Measurements from ENCODE around the gene PHACTR1. TPM values are rescaled to one million over a fixed set of nuclear protein-coding genes. Genes with fewer than 3 reads are reported as not detected.
A peak's percentile ranks its signal among the peaks of the same experiment; 100 is the strongest.

The PHACTR1 gene
- total RNA-seq, 1 experiment from 2014 or later = 0.05 TPM

GRCh38 chr6:13228264-13229204 is 512.0 kb downstream of the PHACTR1 start:
- TF ChIP-seq, protein P1, sequence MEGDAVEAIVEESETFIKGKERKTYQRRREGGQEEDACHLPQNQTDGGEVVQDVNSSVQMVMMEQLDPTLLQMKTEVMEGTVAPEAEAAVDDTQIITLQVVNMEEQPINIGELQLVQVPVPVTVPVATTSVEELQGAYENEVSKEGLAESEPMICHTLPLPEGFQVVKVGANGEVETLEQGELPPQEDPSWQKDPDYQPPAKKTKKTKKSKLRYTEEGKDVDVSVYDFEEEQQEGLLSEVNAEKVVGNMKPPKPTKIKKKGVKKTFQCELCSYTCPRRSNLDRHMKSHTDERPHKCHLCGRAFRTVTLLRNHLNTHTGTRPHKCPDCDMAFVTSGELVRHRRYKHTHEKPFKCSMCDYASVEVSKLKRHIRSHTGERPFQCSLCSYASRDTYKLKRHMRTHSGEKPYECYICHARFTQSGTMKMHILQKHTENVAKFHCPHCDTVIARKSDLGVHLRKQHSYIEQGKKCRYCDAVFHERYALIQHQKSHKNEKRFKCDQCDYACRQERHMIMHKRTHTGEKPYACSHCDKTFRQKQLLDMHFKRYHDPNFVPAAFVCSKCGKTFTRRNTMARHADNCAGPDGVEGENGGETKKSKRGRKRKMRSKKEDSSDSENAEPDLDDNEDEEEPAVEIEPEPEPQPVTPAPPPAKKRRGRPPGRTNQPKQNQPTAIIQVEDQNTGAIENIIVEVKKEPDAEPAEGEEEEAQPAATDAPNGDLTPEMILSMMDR (IDR thresholded peaks at IDR 0.05) = no peak
- TF ChIP-seq POLR2AphosphoS5 (IDR thresholded peaks at IDR 0.05; ENCODE audit: low read depth, low read length) (no peak), SIN3A (IDR thresholded peaks at IDR 0.05; ENCODE audit: borderline replicate concordance, insufficient read depth, low read depth, low read length) (no peak), TCF7L2 (IDR thresholded peaks at IDR 0.05; ENCODE audit: low read depth, low read length) (no peak)
- TF ChIP-seq, protein P2, sequence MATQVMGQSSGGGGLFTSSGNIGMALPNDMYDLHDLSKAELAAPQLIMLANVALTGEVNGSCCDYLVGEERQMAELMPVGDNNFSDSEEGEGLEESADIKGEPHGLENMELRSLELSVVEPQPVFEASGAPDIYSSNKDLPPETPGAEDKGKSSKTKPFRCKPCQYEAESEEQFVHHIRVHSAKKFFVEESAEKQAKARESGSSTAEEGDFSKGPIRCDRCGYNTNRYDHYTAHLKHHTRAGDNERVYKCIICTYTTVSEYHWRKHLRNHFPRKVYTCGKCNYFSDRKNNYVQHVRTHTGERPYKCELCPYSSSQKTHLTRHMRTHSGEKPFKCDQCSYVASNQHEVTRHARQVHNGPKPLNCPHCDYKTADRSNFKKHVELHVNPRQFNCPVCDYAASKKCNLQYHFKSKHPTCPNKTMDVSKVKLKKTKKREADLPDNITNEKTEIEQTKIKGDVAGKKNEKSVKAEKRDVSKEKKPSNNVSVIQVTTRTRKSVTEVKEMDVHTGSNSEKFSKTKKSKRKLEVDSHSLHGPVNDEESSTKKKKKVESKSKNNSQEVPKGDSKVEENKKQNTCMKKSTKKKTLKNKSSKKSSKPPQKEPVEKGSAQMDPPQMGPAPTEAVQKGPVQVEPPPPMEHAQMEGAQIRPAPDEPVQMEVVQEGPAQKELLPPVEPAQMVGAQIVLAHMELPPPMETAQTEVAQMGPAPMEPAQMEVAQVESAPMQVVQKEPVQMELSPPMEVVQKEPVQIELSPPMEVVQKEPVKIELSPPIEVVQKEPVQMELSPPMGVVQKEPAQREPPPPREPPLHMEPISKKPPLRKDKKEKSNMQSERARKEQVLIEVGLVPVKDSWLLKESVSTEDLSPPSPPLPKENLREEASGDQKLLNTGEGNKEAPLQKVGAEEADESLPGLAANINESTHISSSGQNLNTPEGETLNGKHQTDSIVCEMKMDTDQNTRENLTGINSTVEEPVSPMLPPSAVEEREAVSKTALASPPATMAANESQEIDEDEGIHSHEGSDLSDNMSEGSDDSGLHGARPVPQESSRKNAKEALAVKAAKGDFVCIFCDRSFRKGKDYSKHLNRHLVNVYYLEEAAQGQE (IDR thresholded peaks at IDR 0.05; ENCODE audit: insufficient read depth in 1 of 2, low read depth in 2 of 2, low read length in 1 of 2) = no peak
- BruUV-seq (replicated peaks) = no TSS peak
- Histone ChIP-seq H3K4me1 (ENCODE audit: control insufficient read depth, insufficient read depth, low read length) (no peaks in the 10 kb centered on the region), H3K27me3 (ENCODE audit: control insufficient read depth, insufficient read depth, low read length) (no peaks in the 10 kb centered on the region; the same call in 1 of the 2 replicates), H3K27ac (ENCODE audit: low read length) (no peak overlapping the region), H3K4me3 (ENCODE audit: low read depth in 2 of 2, low read length in 2 of 2) (no peak overlapping the region), H3K9me3 (ENCODE audit: control insufficient read depth, insufficient read depth, low read depth, low read length) (no peaks in the 10 kb centered on the region), H3K36me3 (ENCODE audit: control insufficient read depth, insufficient read depth, low read length) (no peaks in the 10 kb centered on the region)
- POLR2A ChIA-PET = no interaction called here
- no peak for DNase-seq (ENCODE audit: low read depth, low spot score)
- intact Hi-C loops (cut with micrococcal nuclease; ENCODE audit: unreplicated experiment) = no loop called here
- no peak for ATAC-seq
- CTCF ChIA-PET = no interaction called here
- in situ Hi-C loops (cut with HindIII; ENCODE audit: low pct_unique_long_range_greater_than_20kb, low sequenced_read_pairs) = no loop called here

GRCh38 chr6:13229205-13230085 is 512.9 kb downstream of the PHACTR1 start:
- Histone ChIP-seq H3K4me1 (ENCODE audit: control insufficient read depth, insufficient read depth, low read length) (no peaks in the 10 kb centered on the region), H3K27ac (ENCODE audit: low read length) (no peak overlapping the region), H3K4me3 (ENCODE audit: low read depth in 2 of 2, low read length in 2 of 2) (no peak overlapping the region), H3K9me3 (ENCODE audit: control insufficient read depth, insufficient read depth, low read depth, low read length) (no peaks in the 10 kb centered on the region), H3K36me3 (ENCODE audit: control insufficient read depth, insufficient read depth, low read length) (no peaks in the 10 kb centered on the region), H3K27me3 (ENCODE audit: control insufficient read depth, insufficient read depth, low read length) (no peaks in the 10 kb centered on the region)
- intact Hi-C loops (cut with micrococcal nuclease; ENCODE audit: unreplicated experiment) (no loop called here), in situ Hi-C loops (cut with HindIII; ENCODE audit: low pct_unique_long_range_greater_than_20kb, low sequenced_read_pairs) (no loop called here)
- ATAC-seq (peak; percentile 65; the same call in 1 of the 2 replicates), DNase-seq (ENCODE audit: low read depth, low spot score) (peak; percentile 5)
- CTCF ChIA-PET = no interaction called here
- POLR2A ChIA-PET = no interaction called here
- no peak for TF ChIP-seq POLR2AphosphoS5 (IDR thresholded peaks at IDR 0.05; ENCODE audit: low read depth, low read length)
- TF ChIP-seq, protein P1 (IDR thresholded peaks at IDR 0.05) = peak; percentile 27
- no TSS peak for BruUV-seq (replicated peaks)
